ENCODE measurements around the gene FKBP5.

GRCh38 chr6:35716798-35717197, 28.1 kb upstream of the FKBP5 start:
- no peak for TF ChIP-seq CTCF (IDR thresholded peaks at IDR 0.05)
- no peak for TF ChIP-seq EP300 (IDR thresholded peaks at IDR 0.05)
- no peak for TF ChIP-seq POLR2A (IDR thresholded peaks at IDR 0.05)

Measured in tibial nerve (tissue), 4 donors.